NCI-H226 (cell line): ENCODE measurements around the gene ARMC5.
A peak's percentile ranks its signal among the peaks of the same experiment; 100 is the strongest.
"Not testable (repeated sequence)": the region's sequence is repeated elsewhere in the genome, so short reads cannot be mapped to it uniquely, and the experiment has no call there.

Source experiments
- DNase-seq: peaks from one replicate; pipeline ENCODE4 v3.0.0-alpha.2; 2015

ARMC5 gene

GRCh38 chr16:31480851-31481536 lies 21.7 kb downstream of the ARMC5 start:
- DNase-seq: no peak

- DNase-seq: no peak
Observed at GRCh38 chr16:31483081-31483480, 23.8 kb downstream of the ARMC5 start, which contains the start of gene SLC5A2. Gene SLC5A2 (plus strand): TSS chr16:31483123. CDS start chr16:31483137, 14 bp downstream.

- DNase-seq: not testable (repeated sequence)
Observed at GRCh38 chr16:31484048-31484447, 24.7 kb downstream of the ARMC5 start.

- DNase-seq: no peak
Observed at GRCh38 chr16:31484491-31485171, 25.3 kb downstream of the ARMC5 start.

GRCh38 chr16:31485571-31485970 lies 26.3 kb downstream of the ARMC5 start:
- DNase-seq: no peak

GRCh38 chr16:31486045-31486444 lies 26.7 kb downstream of the ARMC5 start:
- DNase-seq: no peak

GRCh38 chr16:31487071-31487719 lies 27.9 kb downstream of the ARMC5 start:
- DNase-seq: no peak

GRCh38 chr16:31487720-31488467 lies 28.6 kb downstream of the ARMC5 start:
- DNase-seq: peak; percentile 71

- DNase-seq: no peak
Observed at GRCh38 chr16:31488468-31489297, 29.4 kb downstream of the ARMC5 start.

- no peak for DNase-seq
Observed at GRCh38 chr16:31489298-31489564, 29.9 kb downstream of the ARMC5 start.

GRCh38 chr16:31489616-31490584 lies 30.6 kb downstream of the ARMC5 start:
- DNase-seq: no peak

- DNase-seq: no peak
Observed at GRCh38 chr16:31491778-31492418, 32.6 kb downstream of the ARMC5 start.

GRCh38 chr16:31493506-31494125 lies 34.3 kb downstream of the ARMC5 start:
- DNase-seq: no peak

- DNase-seq: no peak
Observed at GRCh38 chr16:31496670-31497069, 37.4 kb downstream of the ARMC5 start.

GRCh38 chr16:31498493-31498892 lies 39.2 kb downstream of the ARMC5 start:
- no peak for DNase-seq

GRCh38 chr16:31499928-31500327 lies 40.6 kb downstream of the ARMC5 start:
- DNase-seq: no peak

- no peak for DNase-seq
Observed at GRCh38 chr16:31501226-31501965, 42.1 kb downstream of the ARMC5 start.

GRCh38 chr16:31501966-31502348 lies 42.7 kb downstream of the ARMC5 start:
- no peak for DNase-seq

GRCh38 chr16:31502981-31503380 lies 43.7 kb downstream of the ARMC5 start:
- no peak for DNase-seq

- not testable (repeated sequence) for DNase-seq
Observed at GRCh38 chr16:31503555-31503954, 44.3 kb downstream of the ARMC5 start.
